Central memory CD4-positive, alpha-beta T cell (primary cell): Measurements from ENCODE around the gene AMPD3.

Experiments used
- DNase-seq: peaks from one replicate; pipeline ENCODE4 v3.0.0; 2022

The AMPD3 gene

DNA sequence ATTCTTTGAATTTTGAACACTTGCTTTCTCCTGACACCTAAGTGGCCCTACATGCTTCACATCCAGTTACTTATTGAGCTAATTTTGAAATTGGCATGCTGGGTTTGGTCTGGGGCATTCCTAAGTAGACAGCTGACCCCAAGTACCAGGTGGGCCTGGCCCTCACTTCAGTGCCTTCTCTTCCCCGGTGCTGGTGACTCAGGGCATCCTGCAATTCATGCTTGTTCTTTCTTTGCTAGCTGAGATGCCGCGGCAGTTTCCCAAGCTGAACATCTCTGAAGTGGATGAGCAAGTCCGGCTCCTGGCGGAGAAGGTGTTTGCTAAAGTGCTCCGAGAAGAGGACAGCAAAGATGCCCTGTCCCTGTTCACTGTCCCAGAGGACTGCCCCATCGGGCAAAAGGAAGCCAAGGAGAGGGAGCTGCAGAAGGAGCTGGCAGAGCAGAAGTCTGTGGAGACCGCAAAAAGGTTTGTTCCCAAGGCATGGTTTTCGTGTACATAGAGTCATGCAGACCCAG is 6.3 kb downstream of the AMPD3 start:
- DNase-seq: no peak

DNA sequence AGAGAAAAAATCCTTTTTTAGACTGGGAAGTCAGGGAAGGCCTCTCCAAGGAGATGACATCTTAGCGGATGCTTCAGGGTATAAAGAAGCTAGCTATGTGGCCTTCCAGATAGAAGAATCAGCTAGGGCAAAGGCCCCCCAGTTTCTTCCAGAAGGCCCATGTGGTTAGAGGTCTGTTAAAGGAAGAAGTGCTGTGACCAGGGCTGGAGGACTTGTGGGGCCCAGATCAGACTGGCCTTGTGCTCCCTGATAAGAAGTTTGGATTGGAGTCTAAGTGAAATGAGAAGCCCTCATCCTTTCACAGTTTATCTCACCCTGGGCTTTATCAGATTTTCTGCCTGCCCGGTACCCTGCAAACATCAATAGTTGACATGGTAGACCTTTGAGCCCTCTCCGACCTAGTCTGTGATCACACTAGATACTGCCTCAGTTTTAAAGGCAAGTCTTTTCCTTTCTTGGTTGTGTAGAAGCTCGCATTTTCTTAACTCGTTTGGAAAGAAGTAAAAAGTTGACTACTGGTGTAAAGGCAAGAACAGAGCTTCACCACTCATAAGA is 7.8 kb downstream of the AMPD3 start:
- DNase-seq: no peak

GRCh38 chr11:10473371-10473770 is 18.3 kb downstream of the AMPD3 start:
- DNase-seq: no peak

GRCh38 chr11:10474551-10474950 is 19.5 kb downstream of the AMPD3 start:
- no peak for DNase-seq

DNA sequence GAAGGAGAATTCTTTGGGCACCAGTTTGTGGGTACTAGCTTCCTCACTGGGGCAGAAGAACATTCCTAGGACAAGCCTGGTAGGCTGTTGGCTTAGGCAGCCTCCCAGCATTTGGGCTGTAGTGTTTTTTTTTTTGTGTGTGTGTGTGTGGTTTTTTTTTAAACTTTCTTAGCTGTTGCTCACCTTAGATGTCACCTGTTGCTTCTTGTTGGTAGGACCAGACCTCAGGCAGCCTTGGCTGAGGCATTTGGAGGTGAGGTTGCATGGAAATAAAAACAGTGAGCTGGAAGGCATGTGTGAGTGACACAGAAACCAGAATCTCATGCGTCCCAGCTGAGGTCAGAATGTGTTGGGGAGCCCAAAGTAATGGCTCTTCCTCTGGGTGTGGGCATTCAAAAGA is 21.3 kb downstream of the AMPD3 start:
- DNase-seq: no peak

DNA sequence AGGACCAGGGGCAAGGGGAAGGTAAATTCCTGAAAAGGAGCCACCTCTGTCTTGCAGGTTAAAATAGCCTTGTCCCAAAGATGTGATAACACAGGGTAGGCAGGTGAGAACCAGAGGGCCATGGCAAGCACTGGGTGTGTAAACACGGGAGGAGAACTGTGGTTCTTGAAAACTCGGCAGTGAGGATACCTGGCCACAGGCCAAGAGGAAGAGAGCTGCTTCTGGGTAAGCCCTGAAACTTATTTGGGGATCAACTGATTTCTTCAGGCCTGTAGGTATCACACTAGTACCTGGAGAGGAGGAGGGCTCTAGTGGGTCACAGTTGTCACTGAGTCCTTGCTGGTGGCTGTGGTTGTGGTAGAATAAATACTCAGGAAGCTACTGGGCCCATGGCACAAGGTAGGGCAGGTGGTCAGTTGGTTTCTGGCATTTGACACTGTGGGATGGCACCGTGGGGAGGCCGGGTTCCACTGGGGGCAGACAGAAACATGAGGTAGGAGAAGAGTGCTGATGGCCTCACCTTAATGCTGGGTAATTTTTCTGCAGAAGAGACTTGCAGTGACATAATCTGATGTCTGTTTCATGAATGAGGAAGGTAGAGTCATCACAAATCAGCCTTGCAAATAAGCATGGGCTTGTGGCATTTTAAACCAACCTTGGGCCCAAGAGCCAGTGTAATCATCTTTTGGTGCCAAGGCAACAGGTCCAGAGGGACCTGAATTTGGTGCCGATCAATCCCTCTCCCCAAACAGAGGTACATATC is 22.0 kb downstream of the AMPD3 start:
- no peak for DNase-seq

DNA sequence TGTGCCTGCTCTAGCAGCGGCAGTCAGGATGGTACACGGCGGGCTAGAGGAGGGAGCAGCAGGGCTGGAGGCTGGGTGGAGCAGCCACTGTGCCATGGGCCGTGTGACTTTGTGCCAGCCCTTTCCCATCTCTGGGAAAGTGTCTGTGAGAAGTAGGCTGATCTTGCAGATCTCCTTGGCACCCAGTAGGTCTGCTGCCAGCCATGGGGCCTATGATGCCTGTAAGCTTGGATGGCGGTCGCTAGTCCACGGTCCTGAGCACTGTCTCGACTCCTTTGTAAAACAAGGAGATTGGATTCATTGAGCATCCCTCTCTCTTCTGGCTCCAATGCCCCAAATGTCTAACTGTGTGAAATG is 22.6 kb downstream of the AMPD3 start:
- DNase-seq: no peak

GRCh38 chr11:10478066-10478465 is 23.0 kb downstream of the AMPD3 start:
- no peak for DNase-seq

DNA sequence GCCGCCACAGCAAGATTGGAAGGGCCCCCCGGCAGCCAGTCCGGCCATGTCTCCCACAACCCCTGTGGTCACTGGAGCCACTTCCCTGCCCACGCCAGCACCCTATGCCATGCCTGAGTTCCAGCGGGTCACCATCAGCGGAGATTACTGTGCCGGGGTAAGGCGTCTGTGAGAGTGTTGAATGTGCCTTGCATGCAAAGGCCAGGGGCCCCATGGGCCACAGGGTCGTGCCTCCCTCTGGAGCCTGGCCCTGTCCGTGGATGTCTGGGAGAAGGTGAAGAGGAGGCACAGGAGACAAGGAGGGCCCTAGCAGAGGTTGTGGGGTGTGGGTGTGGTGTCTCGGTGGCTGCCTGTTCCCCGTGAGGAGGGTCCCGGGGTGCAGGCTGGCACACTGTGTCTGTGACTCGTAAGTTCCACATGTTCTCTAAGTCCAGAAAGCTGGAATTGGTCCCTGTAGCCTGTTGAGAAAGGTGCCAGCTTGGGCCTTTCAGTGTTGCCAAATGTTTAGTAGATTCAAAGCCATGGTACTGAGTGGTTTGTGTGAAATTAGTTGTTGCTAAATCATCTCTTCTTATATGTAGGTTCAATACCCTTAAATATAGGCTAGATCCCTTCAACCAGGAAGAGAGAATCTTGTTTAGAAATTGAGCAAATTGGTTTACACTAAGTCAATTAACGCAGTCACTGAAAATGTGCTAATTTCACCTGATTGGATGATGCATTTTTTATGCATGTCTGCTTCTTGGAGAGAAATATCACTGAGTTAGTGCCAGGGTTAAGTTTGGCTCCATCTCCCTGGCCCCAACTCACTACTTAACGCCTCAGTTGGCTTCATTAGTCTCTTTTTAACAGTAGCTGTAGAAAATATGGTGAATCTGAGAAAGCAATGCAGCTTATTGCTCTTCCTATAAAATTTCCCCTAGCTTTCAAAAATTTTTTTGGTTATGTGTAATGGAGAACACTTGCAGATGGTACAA is 23.8 kb downstream of the AMPD3 start:
- DNase-seq: no peak

- no peak for DNase-seq
Observed at GRCh38 chr11:10480026-10480425, 25.0 kb downstream of the AMPD3 start.

DNA sequence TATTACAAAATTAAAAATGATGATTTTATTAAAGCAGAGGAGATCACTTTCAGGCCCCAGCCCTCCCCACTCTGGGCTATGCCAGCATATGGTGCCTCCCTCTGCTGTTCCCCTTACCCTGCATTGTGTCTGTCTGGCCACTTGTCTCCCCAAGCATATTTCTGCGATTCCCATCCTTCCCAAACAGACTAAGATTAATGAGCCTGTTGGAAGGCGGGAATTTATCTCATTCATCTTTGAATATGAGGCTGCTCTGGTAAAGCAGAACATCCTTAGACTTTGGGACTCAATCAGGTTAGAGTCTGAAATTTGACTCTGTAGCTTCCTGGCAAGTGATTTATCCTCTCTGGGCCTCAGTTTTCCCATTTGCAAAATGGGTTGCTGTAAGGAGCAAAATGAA is 25.7 kb downstream of the AMPD3 start:
- no peak for DNase-seq

GRCh38 chr11:10481560-10482349 is 26.7 kb downstream of the AMPD3 start:
- no peak for DNase-seq

- no peak for DNase-seq
Observed at GRCh38 chr11:10483174-10483573, 28.1 kb downstream of the AMPD3 start.

DNA sequence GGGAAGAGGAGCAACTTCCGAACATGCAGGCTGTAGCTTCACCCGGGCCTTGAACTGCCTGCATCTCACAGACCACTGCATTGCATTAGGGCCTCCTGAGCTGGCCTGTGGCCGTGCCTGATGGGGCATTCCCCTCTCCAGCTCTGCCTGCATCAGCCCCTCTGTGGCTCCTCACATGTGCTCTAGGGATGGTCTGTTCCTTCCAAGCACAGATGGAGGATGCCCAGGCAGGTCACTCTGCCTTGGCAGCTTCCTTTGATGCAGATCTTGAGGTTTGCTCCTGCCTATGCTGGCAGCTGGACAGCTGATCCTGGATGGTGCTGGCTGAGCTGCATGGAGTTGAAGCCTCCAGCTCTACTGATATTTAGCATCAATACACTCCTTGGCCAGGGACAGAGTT is 28.5 kb downstream of the AMPD3 start:
- no peak for DNase-seq

GRCh38 chr11:10484461-10485180 is 29.6 kb downstream of the AMPD3 start:
- DNase-seq: no peak

DNA sequence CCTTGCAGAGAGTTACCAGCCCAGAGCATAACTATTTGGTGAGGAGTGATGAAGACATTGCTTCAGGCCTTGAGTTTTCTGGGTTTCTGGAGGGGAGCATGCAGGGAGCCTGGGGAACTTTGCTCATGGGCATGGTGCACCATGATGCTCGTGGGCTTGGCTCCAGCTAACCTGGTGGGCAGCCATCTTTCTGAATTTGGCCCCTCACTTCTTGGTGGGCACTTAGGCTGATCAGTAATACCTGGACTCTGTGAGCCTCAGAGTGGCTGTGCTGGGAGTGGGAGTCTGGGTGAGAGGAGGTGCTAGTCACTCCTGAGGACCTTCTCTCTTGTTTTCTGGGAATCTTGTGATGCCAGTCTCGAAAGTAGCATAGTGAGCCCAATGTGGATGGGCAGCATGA is 30.6 kb downstream of the AMPD3 start:
- DNase-seq: no peak

DNA sequence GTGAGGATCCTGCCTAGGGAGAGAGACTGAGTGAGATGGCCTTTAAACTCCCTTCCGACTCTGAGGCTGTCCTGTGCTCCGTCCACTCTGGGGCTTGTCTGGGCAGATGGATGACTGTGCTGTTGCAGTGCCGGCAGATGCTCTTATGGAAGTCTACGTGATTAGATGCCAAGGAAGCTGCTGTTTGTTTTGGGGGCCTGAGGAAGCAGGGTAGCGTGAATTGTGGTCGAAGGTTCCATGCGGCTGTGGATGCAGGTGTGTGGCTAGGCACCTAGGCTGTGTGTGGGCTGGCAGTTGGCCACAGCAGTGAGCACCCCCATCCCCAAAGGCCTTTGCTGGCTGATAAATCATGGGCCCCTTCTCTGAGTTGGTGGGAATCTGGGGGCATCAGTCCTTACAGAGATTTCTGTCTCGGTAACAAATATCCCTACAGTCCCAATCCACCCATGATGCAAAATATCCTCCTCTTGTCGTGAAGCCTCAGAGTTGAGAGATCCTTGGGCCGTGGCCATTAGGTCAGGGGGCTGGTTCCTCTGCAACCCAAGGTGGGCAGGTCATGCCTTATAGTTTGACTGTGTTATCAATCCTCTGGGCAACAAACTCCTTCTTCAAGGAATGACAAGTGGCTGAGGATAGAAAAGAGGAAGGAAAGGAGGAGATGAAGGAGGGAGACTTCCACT is 31.2 kb downstream of the AMPD3 start:
- DNase-seq: no peak

DNA sequence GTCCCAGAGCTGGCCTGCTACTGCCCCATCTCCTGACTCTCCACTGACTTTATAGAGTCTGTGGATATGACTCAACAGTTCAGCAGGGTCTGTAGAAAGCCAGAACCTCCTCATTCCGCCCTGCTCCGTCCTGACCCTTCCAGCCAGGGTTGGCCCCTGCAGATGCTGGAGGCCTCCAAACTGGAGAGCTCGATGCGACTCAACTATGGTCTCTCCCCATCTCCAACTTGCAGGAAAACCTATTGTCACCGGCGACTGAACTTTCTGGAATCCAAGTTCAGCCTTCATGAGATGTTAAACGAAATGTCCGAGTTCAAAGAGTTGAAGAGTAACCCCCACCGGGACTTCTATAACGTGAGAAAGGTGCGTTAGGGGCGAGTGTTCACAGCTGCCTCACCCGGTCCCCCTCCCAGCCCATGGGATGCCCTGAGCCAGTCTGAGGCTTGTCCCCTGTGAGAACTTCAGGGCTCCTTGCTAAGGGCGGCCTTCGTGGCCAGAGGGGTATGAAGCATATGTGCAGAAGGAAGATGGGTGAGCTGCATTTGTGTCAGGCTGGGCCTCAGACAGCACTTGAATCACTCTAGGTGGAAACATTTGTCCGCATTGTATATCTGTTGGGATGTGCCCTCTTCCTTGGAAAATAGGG is 32.1 kb downstream of the AMPD3 start:
- no peak for DNase-seq

- DNase-seq: no peak
Observed at GRCh38 chr11:10488121-10488933, 33.3 kb downstream of the AMPD3 start.
